Mesenchymal stem cell (in vitro differentiated cells and primary cell): ENCODE results near the gene GPR108.
A peak's percentile ranks its signal among the peaks of the same experiment; 100 is the strongest.

ENCODE experiments used
- DNase-seq: peaks from one replicate; pipeline ENCODE4 v3.0.0-alpha.2; 2013
- H2AFZ ChIP-seq: one replicate; pipeline ENCODE4 v1.6.1; 2013; ENCODE audit warnings: low read depth, mild to moderate bottlenecking, control low read depth, inconsistent platforms, low read length, moderate library complexity
- H2AK5ac ChIP-seq: 2 replicates; pipeline ENCODE4 v1.6.1; 2013; ENCODE audit warnings: low read length, moderate library complexity, mild to moderate bottlenecking, inconsistent platforms; ENCODE audit not compliant: severe bottlenecking
- H2BK120ac ChIP-seq: one replicate; pipeline ENCODE4 v1.6.1; 2013; ENCODE audit warnings: low read depth, mild to moderate bottlenecking, inconsistent platforms, low read length, moderate library complexity
- H2BK12ac ChIP-seq, 2 experiments: one replicate each; pipeline ENCODE4 v1.6.1; 2013; ENCODE audit warnings: inconsistent platforms in 2 of 2, low read length in 2 of 2, mild to moderate bottlenecking in 2 of 2, moderate library complexity in 2 of 2, control low read depth in 1 of 2
- H2BK15ac ChIP-seq: one replicate; pipeline ENCODE4 v1.6.1; 2013; ENCODE audit warnings: mild to moderate bottlenecking, low read depth, inconsistent platforms; ENCODE audit not compliant: poor library complexity, severe bottlenecking
- H2BK5ac ChIP-seq: 2 replicates; pipeline ENCODE4 v1.6.1; 2013; ENCODE audit warnings: low read depth, mild to moderate bottlenecking, low read length, control low read depth, inconsistent platforms; ENCODE audit not compliant: poor library complexity, severe bottlenecking
- H3K14ac ChIP-seq, 2 experiments: one replicate each; pipeline ENCODE4 v1.6.1; 2013; ENCODE audit warnings: inconsistent platforms in 2 of 2, low read length in 2 of 2, control low read depth in 1 of 2, mild to moderate bottlenecking in 1 of 2, moderate library complexity in 1 of 2
- H3K18ac ChIP-seq, 2 experiments: one replicate each; pipeline ENCODE4 v1.6.1; 2013; ENCODE audit warnings: inconsistent platforms in 2 of 2, low read length in 2 of 2, control low read depth in 1 of 2, low read depth in 1 of 2, mild to moderate bottlenecking in 1 of 2
- H3K23ac ChIP-seq, 2 experiments: one replicate each; pipeline ENCODE4 v1.6.1; 2013; ENCODE audit warnings: inconsistent platforms in 2 of 2, low read length in 2 of 2, mild to moderate bottlenecking in 2 of 2, moderate library complexity in 2 of 2, control low read depth in 1 of 2
- H3K27ac ChIP-seq: 2 replicates; pipeline ENCODE4 v1.5.1; 2013; ENCODE audit warnings: mild to moderate bottlenecking, moderate library complexity, low read length, control low read depth, inconsistent platforms; ENCODE audit not compliant: poor library complexity, severe bottlenecking
- H3K27me3 ChIP-seq, 2 experiments: 2 replicates each; pipeline versions ENCODE4 v1.6.1 to v1.7.0; 2013; ENCODE audit warnings: low read length in 2 of 2, mild to moderate bottlenecking in 2 of 2, moderate library complexity in 2 of 2, control low read depth in 1 of 2, inconsistent platforms in 1 of 2; ENCODE audit not compliant: control insufficient read depth in 1 of 2, insufficient read depth in 1 of 2
- H3K36me3 ChIP-seq, 2 experiments: 2 replicates each; pipeline versions ENCODE4 v1.6.1 to v1.7.0; 2013; ENCODE audit warnings: low read length in 2 of 2, control low read depth in 1 of 2, inconsistent platforms in 1 of 2, low read depth in 1 of 2, mild to moderate bottlenecking in 1 of 2; ENCODE audit not compliant: insufficient read depth in 2 of 2, control insufficient read depth in 1 of 2
- H3K4ac ChIP-seq, 2 experiments: one replicate each; pipeline ENCODE4 v1.6.1; 2013; ENCODE audit warnings: inconsistent platforms in 2 of 2, low read length in 2 of 2, mild to moderate bottlenecking in 2 of 2, moderate library complexity in 2 of 2, control low read depth in 1 of 2, low read depth in 1 of 2
- H3K4me1 ChIP-seq: 2 replicates; pipeline ENCODE4 v1.6.1; 2013; ENCODE audit warnings: low read depth, low read length, control low read depth; ENCODE audit not compliant: control insufficient read depth, insufficient read depth
- H3K4me2 ChIP-seq: 2 replicates; pipeline ENCODE4 v1.6.1; 2013; ENCODE audit warnings: low read length, mild to moderate bottlenecking, inconsistent platforms; ENCODE audit not compliant: poor library complexity, severe bottlenecking
- H3K4me3 ChIP-seq, 2 experiments: 2 replicates each; pipeline versions ENCODE4 v1.5.1 to v1.7.0; 2013; ENCODE audit warnings: low read length in 2 of 2, mild to moderate bottlenecking in 2 of 2, control low read depth in 1 of 2, low read depth in 1 of 2; ENCODE audit not compliant: insufficient read depth in 1 of 2
- H3K79me1 ChIP-seq: replicated peaks from 2 replicates; pipeline ENCODE4 v1.6.1; 2013; ENCODE audit warnings: mild to moderate bottlenecking, control low read depth, low read length, inconsistent platforms; ENCODE audit not compliant: poor library complexity, severe bottlenecking
- H3K9ac ChIP-seq: 2 replicates; pipeline ENCODE4 v1.7.0; 2013; ENCODE audit warnings: mild to moderate bottlenecking, low read length, moderate library complexity
- H3K9me3 ChIP-seq: 2 replicates; pipeline ENCODE4 v1.7.0; 2013; ENCODE audit warnings: mild to moderate bottlenecking, low read length; ENCODE audit not compliant: control insufficient read depth
- H4K8ac ChIP-seq: one replicate; pipeline ENCODE4 v1.6.1; 2013; ENCODE audit warnings: inconsistent platforms, mild to moderate bottlenecking, low read length, moderate library complexity
- H4K91ac ChIP-seq: one replicate; pipeline ENCODE4 v1.6.1; 2013; ENCODE audit warnings: mild to moderate bottlenecking, low read length, inconsistent platforms
- WGBS: methylation state at CpG from one replicate; pipeline ENCODE4 v1.1.7; 2013; ENCODE audit warnings: mixed read lengths; 5-methylcytosine and 5-hydroxymethylcytosine counted together

GPR108 gene

DNA sequence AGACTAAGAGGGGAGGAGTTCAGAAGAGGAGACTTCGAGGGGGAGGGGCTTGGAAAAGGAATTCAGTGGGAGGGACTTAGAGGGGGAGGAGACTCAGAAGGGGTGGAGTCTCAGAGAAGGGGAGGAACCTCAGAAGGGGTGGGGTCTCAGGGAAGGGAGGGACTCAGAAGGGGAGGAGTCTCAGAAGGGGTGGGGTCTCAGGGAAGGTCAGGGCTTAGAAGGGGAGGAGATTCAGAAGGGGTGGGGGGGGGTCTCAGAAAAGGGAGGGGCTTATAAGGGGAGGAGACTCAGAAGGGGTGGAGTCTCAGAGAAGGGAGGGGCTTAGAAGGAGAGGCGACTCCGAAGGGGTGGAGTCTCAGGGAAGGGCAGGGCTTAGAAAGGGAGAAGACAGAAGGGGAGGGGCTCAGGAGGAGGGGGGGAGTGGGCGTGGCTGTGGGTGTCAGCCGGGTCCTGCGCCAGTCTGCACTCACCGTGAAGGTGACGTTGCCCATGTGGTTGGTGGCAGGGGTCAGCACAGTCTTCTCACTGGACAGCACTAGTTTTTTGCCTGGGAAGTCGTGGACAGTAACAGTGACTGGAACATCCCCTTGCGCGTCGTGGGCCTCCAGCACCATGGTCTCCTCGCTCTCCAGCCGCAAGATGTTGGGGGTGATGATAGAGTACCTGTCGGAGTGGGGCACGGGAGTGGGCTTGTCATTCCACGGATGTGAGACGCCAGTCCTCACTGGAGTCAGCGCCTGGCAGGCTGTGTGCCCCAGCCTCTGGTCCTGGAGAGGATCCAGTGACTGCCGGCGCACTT, 18.4 kb downstream of the GPR108 start:
- H3K79me1 ChIP-seq: no peaks in the 10 kb centered on the region
- no peak overlapping the region for H2BK5ac ChIP-seq
- DNase-seq: peak; percentile 11
- H3K14ac ChIP-seq: no peak overlapping the region
- no peaks in the 10 kb centered on the region for H3K9me3 ChIP-seq
- H3K4ac ChIP-seq: no peak overlapping the region
- WGBS: 87% methylated on average over 21 of the region's 21 CpGs
- H3K36me3 ChIP-seq: peaks cover 3 to 23% of the 10 kb centered on the region in 2 experiments
- H2AK5ac ChIP-seq: no peak overlapping the region
- H3K4me2 ChIP-seq: no peak overlapping the region
- no peak overlapping the region for H3K23ac ChIP-seq
- peak overlapping the region; percentile 69 for H3K9ac ChIP-seq
- H3K27ac ChIP-seq: no peak overlapping the region
- no peak overlapping the region for H2BK15ac ChIP-seq
- no peak overlapping the region for H2BK12ac ChIP-seq
- no peak overlapping the region for H3K18ac ChIP-seq
- peak overlapping the region in 1 of 2 experiments; percentile 85 for H3K4me3 ChIP-seq
- H2BK120ac ChIP-seq: no peak overlapping the region
- H3K4me1 ChIP-seq: peaks cover 11% of the 10 kb centered on the region
- no peak overlapping the region for H4K91ac ChIP-seq
- H2AFZ ChIP-seq: no peak overlapping the region
- no peak overlapping the region for H4K8ac ChIP-seq
- peaks cover 0 to 6% of the 10 kb centered on the region in 2 experiments for H3K27me3 ChIP-seq

DNA sequence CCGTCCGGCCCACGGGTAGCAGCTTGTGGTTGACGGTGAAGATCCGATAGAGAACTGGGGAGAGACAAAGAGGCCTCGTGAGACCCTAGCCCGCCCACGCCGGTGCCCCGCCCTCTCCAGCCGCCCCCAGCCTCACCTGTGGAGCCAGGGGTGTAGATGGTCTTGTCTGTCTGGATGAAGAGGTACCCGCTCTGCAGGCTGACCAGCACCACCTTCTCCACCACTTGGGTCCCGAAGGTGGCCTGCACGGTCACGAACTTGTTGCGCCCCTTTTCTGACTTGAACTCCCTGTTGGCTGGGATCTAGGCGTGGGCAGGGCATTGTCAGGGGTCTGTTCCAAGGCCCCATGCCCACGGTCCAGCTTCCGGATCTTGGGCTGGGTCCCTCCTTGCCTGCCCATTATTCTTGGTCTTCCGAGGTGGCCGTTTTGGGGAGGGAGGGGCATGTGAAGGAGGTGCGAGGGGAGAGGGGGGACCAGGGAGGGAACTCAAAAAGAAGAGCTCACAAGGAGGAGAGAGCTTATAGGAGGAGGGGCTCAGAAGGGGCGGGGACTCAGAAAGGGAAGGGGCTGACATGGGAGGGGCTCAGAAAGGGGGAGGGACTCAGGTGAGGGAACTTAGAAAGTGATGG, 19.2 kb downstream of the GPR108 start:
- no peak overlapping the region for H3K14ac ChIP-seq
- H2AK5ac ChIP-seq: no peak overlapping the region
- H2BK15ac ChIP-seq: no peak overlapping the region
- DNase-seq: no peak
- H3K23ac ChIP-seq: no peak overlapping the region
- H3K27ac ChIP-seq: no peak overlapping the region
- peaks cover 8% of the 10 kb centered on the region for H3K4me1 ChIP-seq
- no peaks in the 10 kb centered on the region for H3K79me1 ChIP-seq
- 82% methylated on average over 23 of the region's 23 CpGs for WGBS
- H3K18ac ChIP-seq: no peak overlapping the region
- no peaks in the 10 kb centered on the region for H3K9me3 ChIP-seq
- H2BK12ac ChIP-seq: no peak overlapping the region
- H3K36me3 ChIP-seq: peaks cover 3 to 24% of the 10 kb centered on the region in 2 experiments
- no peak overlapping the region for H3K4me2 ChIP-seq
- peaks cover 0 to 6% of the 10 kb centered on the region in 2 experiments for H3K27me3 ChIP-seq
- H4K8ac ChIP-seq: no peak overlapping the region
- no peak overlapping the region for H2BK5ac ChIP-seq
- H3K4ac ChIP-seq: no peak overlapping the region
- H3K4me3 ChIP-seq: no peak overlapping the region
- no peak overlapping the region for H2AFZ ChIP-seq
- H4K91ac ChIP-seq: no peak overlapping the region
- H3K9ac ChIP-seq: no peak overlapping the region
- no peak overlapping the region for H2BK120ac ChIP-seq

DNA sequence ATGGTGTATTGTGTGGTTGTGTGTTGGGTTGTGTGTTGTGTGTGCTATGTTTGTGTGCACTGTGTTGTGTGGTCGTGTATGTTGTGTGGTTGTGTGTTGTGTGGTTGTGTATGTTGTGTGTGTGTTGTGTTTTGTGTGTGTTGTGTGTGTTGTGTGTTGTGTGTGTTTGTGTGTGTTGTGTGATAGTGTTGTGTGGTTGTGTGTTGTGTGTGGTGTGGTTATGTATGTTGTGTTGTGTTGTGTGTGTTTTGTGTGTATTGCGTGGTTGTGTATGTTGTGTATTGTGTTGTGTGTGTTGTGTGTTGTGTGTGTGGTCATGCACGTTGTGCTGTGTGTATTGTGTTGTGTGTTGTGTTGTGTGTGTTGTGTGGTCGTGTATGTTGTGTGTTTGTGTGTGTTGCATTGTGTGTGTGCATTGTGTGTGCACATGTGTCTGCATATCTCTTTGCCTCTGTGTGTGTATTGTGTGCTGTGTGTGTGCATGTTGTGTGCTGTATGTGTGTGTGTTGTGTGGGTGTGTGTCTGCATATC, 19.9 kb downstream of the GPR108 start:
- Histone ChIP-seq H3K27me3 (peaks cover 0 to 6% of the 10 kb centered on the region in 2 experiments), H2AK5ac (no peak overlapping the region), H4K91ac (no peak overlapping the region), H3K4me2 (no peak overlapping the region), H3K79me1 (no peaks in the 10 kb centered on the region), H3K36me3 (peaks cover 3 to 31% of the 10 kb centered on the region in 2 experiments), H2BK12ac (no peak overlapping the region), H3K23ac (no peak overlapping the region), H3K9ac (no peak overlapping the region), H3K4ac (no peak overlapping the region), H3K4me1 (peaks cover 5% of the 10 kb centered on the region), H2BK5ac (no peak overlapping the region), H3K9me3 (no peaks in the 10 kb centered on the region), H3K4me3 (no peak overlapping the region), H3K14ac (no peak overlapping the region), H2BK15ac (no peak overlapping the region), H2AFZ (no peak overlapping the region), H2BK120ac (no peak overlapping the region), H4K8ac (peak overlapping the region; percentile 19), H3K18ac (no peak overlapping the region), H3K27ac (no peak overlapping the region)
- WGBS: 77% methylated on average over 4 of the region's 4 CpGs
- peak; percentile 13 for DNase-seq

DNA sequence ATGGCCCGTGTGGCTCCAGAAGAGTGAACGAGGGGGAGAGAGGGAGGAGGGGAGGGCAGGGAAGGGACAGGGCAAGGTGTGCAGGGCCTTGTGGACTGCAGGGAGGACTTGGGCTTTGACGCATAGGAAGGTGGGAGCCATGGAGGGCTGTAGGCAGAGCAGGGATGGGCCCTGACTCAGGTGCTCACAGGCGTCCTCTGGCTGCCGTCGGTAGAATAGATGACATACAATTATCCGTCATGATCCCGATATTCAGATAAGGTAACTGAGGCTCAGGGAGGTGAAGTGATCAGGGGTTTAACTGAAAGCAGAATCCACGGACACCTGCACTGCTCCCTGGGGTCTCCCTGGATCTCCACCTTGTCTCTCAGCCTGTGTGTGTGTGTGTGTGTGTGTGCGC, 20.3 kb downstream of the GPR108 start:
- H4K91ac ChIP-seq: no peak overlapping the region
- WGBS: 81% methylated on average over 10 of the region's 10 CpGs

More for the DNA sequence above, 20.3 kb downstream of the GPR108 start:
- Histone ChIP-seq H3K18ac (no peak overlapping the region), H3K79me1 (no peaks in the 10 kb centered on the region), H2BK120ac (no peak overlapping the region), H2AFZ (no peak overlapping the region), H3K14ac (no peak overlapping the region), H2BK5ac (no peak overlapping the region), H3K27ac (no peak overlapping the region), H3K27me3 (peaks cover 0 to 6% of the 10 kb centered on the region in 2 experiments), H3K4me2 (no peak overlapping the region), H4K8ac (no peak overlapping the region), H2BK12ac (no peak overlapping the region), H3K4me1 (peaks cover 5% of the 10 kb centered on the region), H3K23ac (no peak overlapping the region), H2BK15ac (no peak overlapping the region), H3K4ac (no peak overlapping the region), H3K9me3 (no peaks in the 10 kb centered on the region), H3K36me3 (peaks cover 3 to 36% of the 10 kb centered on the region in 2 experiments), H2AK5ac (no peak overlapping the region), H3K4me3 (no peak overlapping the region), H3K9ac (no peak overlapping the region)
- DNase-seq: no peak
